ENCODE measurements around the gene COL26A1.
A peak's percentile ranks its signal among the peaks of the same experiment; 100 is the strongest.
"Not testable (repeated sequence)": the region's sequence is repeated elsewhere in the genome, so short reads cannot be mapped to it uniquely, and the experiment has no call there.

Gene COL26A1

DNA sequence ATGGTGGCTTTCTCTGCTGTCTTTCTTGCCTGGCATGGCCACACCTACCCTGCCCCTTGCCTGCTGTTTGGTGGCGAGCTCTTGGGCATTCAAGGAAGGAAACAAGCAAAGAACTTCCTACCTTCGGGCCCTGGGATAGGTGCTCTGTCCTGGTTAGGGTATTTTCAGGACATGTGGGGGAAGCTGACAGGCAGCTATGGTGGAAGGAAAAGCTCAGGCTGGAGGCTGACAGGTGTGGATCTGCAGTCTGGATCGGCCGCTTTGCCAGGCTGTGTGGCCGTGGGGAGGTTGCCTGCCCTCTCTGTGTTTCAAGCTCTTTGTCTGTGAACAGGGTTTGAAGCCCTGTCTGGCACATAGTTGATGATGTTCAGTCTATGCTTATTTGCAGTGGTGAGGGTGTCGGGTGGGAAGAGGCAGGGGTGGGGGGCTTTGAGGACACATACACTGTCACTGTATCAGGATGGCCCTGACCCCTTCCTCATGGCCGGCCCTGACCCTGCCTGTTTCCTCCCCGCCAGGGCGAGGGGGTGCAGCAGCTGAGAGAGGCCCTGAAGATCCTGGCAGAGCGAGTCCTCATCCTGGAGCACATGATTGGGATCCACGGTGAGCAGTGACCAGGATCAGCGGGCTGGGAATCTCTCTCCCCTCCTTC, 192.7 kb downstream of the COL26A1 start:
- DNase-seq = peak; percentile 22

DNA sequence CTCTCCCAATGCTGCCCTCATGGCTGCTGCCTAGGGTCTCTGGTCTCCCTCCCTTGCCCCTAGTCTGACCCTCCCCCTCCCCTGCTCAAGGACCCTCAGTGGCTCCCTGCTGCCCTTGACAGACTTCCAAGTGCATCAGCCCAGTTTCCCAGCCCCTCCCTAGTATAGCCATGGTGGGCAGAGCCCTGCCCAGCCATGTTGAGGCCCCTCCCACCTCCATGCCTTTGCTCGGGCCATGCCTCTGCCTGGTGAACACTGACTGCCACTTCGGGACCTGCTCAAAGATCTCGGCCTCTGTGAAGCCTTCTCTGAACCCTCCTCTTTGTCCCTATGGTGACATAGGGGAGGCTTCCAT, 193.2 kb downstream of the COL26A1 start:
- DNase-seq = peak; percentile 29

DNA sequence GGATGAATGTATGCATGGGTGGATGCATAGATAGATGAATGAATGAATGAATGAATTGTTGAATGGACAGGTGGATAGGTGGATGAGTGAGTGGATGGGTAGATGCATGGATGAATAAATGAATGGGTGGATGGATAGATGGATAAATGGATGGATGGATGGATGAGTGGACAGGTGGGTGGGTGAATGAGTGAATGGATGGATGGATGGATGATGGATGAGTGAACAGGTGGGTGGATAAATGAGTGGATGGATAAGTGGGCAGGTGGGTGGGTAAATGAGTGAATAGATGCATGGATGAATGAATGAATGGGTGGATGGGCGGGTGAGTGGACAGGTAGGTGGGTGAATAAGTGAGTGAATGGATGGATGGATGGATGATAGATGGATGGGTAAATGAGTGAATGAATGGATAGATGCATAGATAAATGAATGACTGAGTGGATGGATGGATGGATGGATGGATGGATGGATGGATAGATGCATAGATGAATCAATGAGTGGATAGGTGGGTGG, 193.8 kb downstream of the COL26A1 start:
- DNase-seq = no peak

DNA sequence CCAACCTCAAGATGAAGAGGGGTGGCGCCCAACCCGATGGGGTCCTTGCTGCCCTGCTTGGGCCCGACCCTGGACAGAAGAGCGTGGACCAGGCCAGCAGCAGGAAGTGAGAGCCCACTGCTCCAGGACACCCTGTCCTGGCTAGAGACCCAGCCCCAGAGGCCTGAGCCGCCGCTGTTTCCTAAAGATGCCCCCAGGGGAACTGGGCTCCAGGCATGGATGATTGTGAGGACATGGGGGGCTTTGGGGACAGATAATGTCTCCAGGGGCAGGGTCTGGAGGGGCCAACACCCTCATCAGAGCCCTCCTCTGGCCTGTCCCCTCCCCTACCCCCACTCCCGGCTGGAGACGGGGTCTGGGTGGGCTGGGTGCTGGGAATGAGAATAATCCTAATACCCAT, 194.7 kb downstream of the COL26A1 start:
- peak; percentile 25 for DNase-seq

DNA sequence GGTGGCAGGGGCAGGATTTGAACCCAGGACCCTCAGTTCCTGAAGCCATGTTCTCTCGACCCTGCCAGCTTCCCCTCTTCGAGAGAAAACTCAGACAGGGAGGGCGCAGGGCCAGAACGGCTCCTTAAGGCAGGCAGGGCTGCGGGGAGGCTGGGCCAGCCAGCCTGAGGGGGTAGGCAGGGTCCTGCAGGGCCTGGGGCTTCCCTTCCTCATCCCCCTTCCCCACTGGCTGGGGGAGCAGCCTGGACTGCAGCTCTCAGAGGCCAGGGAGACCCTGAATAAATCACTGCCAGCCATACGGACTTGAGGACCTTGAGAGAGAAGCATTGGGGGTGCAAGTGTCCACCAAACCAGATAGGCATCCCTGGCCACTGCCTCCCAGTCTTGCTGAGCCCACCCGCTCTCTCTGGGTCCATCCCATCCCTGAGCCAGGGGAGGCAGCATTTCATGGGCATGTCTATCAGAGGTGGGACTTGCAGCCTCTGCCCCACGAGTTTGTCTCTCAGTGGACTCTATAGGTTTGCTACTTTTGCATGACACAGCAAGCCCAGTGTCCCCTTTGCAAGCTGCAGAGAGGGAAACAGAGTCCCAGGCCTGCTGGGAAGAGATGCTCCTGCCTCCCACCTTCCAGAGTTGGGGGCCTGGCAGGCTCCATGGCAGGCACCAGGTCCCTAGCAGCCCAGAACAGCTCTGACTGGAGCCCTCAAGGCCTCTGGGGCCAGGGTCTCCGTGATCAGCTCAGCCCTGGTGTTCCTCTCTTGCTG, 195.5 kb downstream of the COL26A1 start:
- peak; percentile 30 for DNase-seq

DNA sequence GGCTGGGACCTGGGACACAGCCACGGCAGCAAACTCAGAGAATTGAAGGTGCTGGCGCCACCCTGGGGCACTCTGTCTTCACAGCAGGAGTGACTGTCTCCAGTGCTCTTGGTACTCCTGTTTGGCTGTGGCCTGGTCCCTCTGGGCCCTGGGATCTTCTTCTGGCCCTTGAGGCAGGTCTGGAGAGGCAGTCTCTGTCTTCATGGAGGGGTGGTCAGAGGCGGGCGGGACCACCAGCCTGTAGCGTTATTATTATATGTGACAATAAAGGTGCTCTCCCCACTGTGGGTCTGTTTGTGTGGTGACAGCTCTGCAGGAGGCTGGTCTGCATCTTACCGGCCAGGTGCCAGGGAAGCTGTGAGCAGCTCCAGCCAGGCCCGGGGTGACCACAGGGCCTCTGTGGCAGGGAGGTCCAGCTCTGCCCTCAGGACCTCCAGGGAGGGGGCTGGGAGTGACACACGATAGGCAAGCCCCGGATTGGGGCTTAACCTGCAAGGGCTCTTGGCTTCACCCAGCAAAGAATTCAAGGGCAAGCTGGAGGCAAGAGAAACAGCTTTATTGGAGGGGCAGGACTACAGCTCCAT, 196.2 kb downstream of the COL26A1 start:
- DNase-seq = peak; percentile 39

DNA sequence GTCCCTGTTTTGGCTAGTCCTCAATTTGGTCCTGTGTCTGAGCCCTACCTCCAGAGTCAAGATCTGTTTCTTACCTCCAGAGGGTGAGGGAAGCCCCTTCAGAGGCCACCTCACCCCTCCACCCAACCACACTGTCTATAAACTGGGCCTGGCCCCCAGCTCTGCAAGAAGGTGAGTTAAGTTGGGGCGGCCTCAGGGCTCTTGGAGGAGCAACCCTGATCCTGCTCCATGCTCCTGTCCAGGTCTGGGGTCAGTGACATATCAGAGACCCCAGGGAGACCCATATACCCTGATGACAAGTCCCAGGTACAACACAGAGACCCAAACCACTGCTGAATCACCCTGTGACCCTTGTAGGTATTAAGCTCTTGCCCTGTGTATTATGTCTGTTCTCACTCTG, 196.9 kb downstream of the COL26A1 start:
- DNase-seq = peak; percentile 6

DNA sequence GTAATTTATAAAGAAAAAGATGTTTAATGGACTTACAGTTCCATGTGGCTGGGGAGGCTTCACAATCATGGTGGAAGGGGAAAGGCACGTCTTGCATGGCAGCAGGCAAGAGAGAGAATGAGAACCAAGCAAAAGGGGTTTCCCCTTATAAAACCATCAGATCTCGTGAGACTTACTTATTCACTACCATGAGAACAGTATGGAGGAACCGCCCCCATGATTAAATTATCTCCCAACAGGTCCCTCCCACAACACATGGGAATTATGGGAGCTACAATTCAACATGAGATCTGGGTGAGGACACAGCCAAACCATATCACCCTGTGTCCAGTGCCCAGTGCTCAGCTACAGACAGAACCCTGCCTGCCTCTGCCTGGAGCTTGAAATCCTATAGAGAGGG, 197.3 kb downstream of the COL26A1 start:
- DNase-seq = not testable (repeated sequence)

DNA sequence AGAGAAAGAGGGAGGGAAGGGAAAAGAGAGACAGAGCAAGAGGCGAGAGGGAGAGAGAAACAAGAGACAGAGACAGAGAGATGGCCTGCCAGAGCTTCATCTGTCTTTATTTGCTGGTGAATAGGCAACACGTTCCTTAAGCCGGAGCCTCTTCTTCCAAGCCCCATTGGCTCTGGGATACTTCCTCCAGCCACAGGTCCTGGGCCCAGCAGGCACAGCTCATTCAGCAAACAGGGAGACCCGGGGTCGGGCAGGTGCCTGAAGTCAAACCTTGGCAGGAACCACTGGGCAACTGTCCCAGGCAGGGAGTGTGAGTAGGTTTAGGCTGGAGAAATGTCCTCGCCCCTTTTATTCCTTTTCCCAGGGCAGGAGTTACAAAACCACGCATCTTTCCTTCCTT, 198.2 kb downstream of the COL26A1 start:
- DNase-seq = peak; percentile 26

DNA sequence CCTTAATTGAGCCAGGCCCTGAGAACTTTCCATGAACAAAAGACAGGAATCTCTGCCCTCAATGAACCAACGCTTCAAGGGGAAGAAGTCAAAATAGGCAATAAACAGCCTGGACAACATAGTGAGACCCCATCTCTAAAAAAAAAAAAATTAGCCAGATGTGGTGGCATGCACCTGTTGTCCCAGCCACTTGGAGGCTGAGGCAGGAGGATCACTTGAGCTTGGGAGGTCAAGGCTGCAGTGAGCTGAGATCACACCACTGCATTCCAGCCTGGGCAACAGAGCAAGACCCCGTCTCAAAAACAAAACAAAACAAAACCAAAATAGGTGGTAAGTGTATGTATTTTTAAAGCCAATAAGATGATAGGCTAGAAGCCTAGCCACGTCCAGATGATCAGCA, 198.6 kb downstream of the COL26A1 start:
- not testable (repeated sequence) for DNase-seq

DNA sequence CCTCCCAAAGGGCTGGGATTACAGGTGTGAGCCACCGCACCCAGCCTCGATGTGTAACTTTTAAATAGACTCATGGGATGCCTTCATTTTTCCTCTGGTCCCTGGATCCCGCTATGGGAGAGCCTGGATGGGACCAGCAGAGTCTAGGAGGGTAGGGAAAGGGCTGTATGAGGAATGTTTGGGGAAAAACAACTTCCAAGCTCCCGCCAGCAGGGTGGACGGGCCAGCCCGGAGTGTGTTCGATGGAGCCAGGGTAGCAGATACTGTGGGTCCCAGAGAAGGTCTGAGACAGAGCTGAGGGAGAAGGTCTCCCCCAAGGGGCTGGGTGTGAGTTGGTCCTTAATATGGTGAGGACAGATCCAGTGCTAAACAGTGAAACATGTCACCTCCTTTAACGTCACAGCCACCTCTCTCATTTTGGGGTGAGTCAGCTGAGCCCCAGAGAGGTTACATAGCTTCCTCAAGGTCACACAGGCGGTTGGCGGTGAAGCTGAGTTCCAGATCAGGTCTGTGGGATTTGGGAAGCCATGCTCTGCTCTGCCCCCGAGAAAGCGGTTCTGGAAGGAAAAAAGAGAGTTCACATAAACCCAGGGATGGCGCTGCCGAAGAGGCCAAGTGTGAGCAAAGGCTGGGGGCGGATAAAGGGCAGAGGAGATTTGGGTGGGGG, 200.0 kb downstream of the COL26A1 start:
- DNase-seq = peak; percentile 26

DNA sequence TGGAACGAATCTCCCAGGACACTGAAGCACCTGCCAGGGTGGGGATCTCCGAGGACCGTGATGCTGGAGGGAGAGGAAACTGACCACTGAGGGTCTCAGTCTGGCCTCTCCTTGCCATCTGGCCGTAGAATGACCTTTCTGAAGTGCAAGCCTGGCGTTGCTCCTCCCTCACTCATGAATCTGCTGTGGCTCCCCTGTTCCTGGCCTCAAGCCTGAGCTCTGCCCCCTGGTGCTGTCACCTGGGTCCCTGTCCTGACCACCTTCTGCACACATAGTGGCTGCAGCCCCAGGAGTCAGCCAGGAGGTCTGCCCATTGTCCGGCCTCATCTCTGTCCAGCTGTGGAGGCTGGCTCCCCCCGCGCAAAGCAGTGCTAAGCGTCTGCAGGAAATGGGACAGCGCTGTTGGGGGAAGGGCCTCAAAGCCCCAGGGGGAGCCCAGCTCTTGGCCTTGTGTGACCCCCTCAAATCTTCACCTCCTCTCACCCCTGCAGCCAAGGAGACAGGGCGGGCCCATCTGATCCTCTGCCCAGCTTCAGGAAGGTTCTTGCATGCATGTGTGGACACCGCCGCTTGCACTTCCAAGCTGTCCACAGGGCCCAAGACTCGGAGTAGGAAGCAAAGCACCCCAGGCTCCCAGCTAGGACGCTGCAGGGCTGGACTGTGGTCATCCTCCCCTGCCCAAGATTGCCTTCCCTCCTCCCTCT, 200.7 kb downstream of the COL26A1 start:
- peak; percentile 33 for DNase-seq

DNA sequence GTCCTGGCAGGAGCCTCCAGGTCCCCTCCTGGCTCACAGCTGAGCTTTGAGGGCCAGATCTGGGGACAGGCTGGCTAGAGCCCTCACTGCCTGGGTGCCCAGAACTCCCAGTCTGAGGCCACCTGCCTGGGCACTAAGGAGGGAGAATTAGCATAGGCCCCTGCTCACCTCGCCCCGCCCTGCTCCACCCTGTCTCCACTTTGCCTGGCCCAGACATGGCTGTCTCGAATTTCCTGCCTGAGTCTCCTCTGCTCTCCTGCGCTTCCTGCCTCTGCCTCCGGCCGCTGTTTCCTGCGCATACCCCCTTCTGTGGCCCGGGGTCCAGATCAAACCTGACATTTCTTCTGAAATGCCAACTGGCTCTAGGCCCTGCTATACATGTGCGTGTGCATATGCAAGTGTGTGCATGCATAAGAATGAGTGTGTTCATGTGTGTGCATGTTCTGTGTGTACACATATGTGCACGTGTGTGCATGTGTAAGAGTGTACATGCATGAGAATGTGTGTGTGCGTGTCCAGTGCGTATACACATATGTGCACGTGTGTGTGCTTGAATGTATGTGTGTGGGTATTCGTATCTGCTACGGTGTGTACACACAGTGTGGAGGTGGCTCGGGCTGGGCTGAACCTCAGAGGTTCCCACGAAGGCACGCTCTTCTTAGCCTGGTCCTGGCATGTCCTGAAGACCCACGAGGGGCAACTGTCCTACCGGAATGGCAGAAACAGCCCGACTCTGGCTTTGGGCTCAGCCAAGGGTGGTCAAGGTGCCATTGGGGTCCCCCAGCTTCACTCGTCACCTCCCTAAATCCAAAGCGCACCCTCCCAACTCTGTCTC, 201.5 kb downstream of the COL26A1 start:
- DNase-seq = peak; percentile 46

DNA sequence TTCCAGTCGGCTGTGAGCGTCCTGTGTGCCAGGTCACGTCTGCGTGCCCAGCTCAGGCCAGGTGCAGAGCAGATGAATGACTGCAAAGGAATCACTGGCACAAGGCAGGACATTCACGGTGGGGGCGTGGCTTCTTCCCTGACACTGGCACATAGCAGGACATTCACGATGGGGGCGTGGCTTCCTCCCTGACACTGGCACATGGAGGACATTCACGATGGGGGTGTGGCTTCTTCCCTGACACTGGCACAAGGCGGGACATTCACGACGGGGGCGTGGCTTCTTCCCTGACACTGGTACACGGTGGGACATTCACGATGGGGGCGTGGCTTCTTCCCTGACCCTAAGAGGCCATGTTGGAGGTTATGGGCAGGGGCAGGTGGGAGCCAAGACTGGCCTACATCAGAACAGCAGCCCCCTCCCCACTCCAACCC, 202.1 kb downstream of the COL26A1 start:
- no peak for DNase-seq

DNA sequence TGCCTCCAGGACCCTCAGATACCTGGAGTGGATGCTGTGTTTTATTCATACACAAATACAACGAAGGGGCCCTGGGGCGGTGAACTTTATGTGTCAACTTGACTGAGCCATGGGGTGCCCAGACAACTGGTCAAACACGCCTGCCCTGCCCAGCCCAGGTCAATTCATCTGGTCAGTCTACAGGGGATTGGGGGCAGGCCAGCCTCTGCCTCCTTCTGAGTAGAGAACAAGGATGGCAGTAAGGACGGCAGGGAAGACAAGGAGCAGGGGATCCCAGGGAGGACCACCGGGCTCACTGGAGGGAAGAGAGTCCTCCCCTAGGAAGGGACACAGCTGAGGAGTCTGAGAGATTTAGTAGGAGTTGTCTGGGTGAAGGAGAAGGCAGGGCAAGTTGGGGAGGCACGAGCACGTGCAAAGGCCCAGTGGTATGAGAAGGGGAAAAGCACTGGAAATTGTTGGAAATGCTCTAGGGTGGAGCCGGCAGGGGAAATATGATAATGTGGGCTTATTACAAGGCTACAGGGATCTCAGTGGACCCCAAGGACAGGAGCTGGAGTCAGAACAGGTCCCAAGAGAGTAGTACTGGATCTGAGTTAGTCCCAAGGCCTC, 203.0 kb downstream of the COL26A1 start:
- DNase-seq = peak; percentile 28

DNA sequence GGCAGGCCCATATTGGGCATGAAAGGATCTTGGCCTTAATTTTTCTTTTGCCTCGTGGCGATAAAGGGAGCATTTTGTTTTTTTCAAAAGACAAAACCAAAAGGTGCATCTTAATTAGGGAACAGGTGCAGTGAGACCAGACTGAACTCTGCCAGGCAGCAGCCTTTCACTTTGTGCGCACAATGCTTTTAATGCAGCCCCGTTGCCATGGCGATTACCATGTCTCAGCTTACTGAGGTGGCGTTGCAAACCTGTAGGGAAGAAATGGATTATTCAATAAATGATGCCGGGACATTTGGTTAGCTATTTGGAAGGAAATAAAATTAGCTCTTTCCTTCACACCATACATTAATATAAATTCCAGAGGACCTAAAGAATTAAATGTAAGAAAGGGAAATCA, 204.6 kb downstream of the COL26A1 start:
- peak; percentile 28 for DNase-seq

DNA sequence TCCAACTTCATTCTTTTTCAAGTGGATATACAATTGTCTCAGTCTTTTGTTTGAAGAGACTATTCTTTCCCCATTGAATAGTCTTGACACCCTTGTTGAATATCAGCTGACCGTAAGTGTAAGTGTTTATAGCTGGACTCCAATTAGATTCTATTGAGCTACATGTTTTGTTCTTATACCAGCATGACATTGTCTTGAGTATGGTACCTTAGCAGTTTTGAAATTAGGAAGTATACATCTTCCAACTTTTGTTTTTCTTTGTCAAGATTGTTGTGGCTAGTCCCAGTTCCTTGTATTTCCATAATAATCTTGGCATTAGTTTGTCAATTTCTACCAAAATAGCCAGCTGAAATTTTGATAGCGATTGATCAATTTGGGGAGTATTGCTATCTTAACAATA, 209.5 kb downstream of the COL26A1 start:
- DNase-seq = no peak

DNA sequence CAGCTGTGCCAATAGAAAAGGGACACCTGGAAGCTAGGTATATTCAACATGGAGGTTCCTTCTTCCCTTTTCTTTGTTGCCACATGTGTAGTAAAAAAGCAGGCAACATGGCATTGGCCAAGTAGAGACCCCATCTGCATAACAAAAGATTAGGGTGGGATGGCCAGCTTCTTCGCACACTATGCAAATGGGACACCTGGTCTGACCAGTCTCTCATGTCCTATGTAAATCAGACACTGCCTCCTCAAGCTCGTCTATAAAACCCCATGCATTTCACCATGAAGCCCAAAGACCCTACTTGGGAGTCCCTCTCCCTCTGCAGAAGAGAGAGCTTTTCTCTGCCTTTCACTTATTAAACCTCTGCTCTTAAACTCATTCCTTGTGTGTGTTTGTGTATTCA, 212.5 kb downstream of the COL26A1 start:
- no peak for DNase-seq

DNA sequence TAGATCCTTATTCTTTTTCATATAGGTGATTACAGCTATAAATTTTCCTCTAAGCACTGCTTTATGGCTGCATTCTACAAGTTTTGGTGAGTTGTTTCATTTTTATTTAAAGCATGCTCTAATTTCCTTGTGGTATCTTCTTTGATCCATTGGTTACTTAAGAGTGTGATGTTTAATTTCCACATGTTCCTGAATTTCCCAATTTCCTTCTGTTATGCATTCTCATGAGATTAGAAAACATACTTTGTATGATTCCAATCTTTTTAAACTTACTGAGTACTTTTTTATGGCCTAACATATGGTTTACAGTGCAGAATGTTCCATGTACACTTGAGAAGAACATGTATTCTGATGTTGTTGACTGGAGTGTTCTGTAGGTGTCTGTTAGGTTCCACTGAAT, 213.0 kb downstream of the COL26A1 start:
- no peak for DNase-seq

DNA sequence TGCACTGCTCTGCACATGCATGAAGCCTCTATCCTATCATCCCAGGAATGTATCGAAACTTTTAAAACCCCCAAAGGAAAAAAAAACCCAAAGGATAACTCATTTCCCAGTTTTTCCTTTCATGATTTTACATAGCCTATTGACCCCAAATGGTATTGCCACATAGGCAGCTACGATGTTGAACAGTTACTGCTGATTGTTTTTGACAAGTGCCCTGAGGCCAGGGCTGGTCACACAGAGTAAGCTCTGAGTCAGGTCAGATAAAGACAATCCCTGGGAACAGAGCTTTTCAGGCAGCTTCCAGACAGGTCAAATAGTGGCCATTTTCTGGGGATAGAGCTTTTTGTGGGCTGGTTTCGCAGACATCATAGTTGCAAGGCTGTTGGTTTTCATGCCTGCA, 214.3 kb downstream of the COL26A1 start:
- peak; percentile 3 for DNase-seq

DNA sequence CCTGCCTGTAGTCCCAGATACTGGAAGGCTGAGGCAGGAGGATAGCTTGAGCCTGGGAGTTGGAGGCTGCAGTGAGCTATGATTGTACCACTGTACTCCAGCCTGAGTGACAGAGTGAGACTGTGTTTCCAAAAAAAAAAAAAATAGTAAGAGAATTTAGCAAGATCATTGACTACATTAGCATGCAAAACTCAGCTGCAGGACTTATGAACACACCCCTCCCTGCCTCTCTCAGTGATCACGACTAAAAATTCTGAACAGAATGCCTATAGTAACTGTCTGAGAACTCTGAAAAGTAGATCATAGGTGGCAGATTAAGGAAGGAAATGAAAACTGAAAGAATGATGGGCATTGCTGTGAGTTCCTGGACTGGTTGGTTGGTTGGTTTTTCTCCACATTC, 215.9 kb downstream of the COL26A1 start:
- DNase-seq = no peak
